Chondrocyte (in vitro differentiated cells): ENCODE data around the gene LIN52. TPM values are rescaled to one million over a fixed set of nuclear protein-coding genes. Genes with fewer than 3 reads are reported as not detected.

Experiments
- DNase-seq: peaks from one replicate; pipeline ENCODE4 v3.0.0; 2021; ENCODE audit warnings: mixed read lengths, low spot score
- H3K27ac Mint-ChIP-seq: one replicate; pipeline ENCODE4 v1.8.0; 2021; ENCODE audit warnings: mild to moderate bottlenecking, moderate library complexity, mixed read lengths; ENCODE audit not compliant: unreplicated experiment
- H3K27me3 Mint-ChIP-seq: 2 replicates; pipeline ENCODE4 v1.8.0; 2021; ENCODE audit warnings: low read depth, mixed read lengths
- H3K36me3 Mint-ChIP-seq: 2 replicates; pipeline ENCODE4 v1.8.0; 2021; ENCODE audit warnings: low read depth, mixed read lengths
- H3K4me1 Mint-ChIP-seq: 2 replicates; pipeline ENCODE4 v1.8.0; 2021; ENCODE audit warnings: low read depth, mild to moderate bottlenecking, mixed read lengths
- H3K4me3 Mint-ChIP-seq: one replicate; pipeline ENCODE4 v1.8.0; 2021; ENCODE audit warnings: mild to moderate bottlenecking, moderate library complexity, mixed read lengths; ENCODE audit not compliant: unreplicated experiment
- H3K9me3 Mint-ChIP-seq: 2 replicates; pipeline ENCODE4 v1.8.0; 2021; ENCODE audit warnings: low read depth, mixed read lengths
- CTCF ChIP-seq: fragments of 200-600 bp; sonication (generic); IDR thresholded peaks from 2 replicates; pipeline ENCODE4 v1.5.0; 2021; ENCODE audit warnings: antibody characterized with exemption, mild to moderate bottlenecking, moderate library complexity
- total RNA-seq: library from RNA; stranded (reverse); gene quantifications from 3 replicates; pipeline ENCODE4 v1.2.1, GENCODE V29; 2021

The LIN52 gene
- total RNA-seq, 1 donor from 2014 or later: 6.6 TPM

GRCh38 chr14:74141703-74142102 is 56.9 kb downstream of the LIN52 start:
- Mint-ChIP-seq H3K9me3 (no peaks in the 10 kb centered on the region), H3K27me3 (no peaks in the 10 kb centered on the region), H3K36me3 (peaks cover 3% of the 10 kb centered on the region), H3K27ac (no peak overlapping the region), H3K4me3 (no peak overlapping the region), H3K4me1 (peaks cover 7% of the 10 kb centered on the region)
- no peak for DNase-seq
- no peak for TF ChIP-seq CTCF

GRCh38 chr14:74142523-74142922 is 57.8 kb downstream of the LIN52 start:
- DNase-seq: no peak
- Mint-ChIP-seq H3K4me1 (peaks cover 7% of the 10 kb centered on the region), H3K9me3 (no peaks in the 10 kb centered on the region), H3K4me3 (no peak overlapping the region), H3K27ac (no peak overlapping the region), H3K27me3 (no peaks in the 10 kb centered on the region), H3K36me3 (peaks cover 3% of the 10 kb centered on the region)
- TF ChIP-seq CTCF: no peak

- Mint-ChIP-seq H3K9me3 (no peaks in the 10 kb centered on the region), H3K4me1 (peaks cover 7% of the 10 kb centered on the region), H3K36me3 (peaks cover 3% of the 10 kb centered on the region), H3K27me3 (no peaks in the 10 kb centered on the region), H3K4me3 (no peak overlapping the region), H3K27ac (no peak overlapping the region)
- TF ChIP-seq CTCF: no peak
- DNase-seq: no peak
Observed at GRCh38 chr14:74144789-74145188, 60.0 kb downstream of the LIN52 start.

GRCh38 chr14:74147571-74147970 is 62.8 kb downstream of the LIN52 start:
- Mint-ChIP-seq H3K27ac (no peak overlapping the region), H3K9me3 (no peaks in the 10 kb centered on the region), H3K4me3 (no peak overlapping the region), H3K4me1 (peaks cover 4% of the 10 kb centered on the region), H3K36me3 (peaks cover 3% of the 10 kb centered on the region), H3K27me3 (no peaks in the 10 kb centered on the region)
- no peak for TF ChIP-seq CTCF
- DNase-seq: no peak

- TF ChIP-seq CTCF: no peak
- Mint-ChIP-seq H3K4me3 (no peak overlapping the region), H3K36me3 (peaks cover 2% of the 10 kb centered on the region), H3K9me3 (no peaks in the 10 kb centered on the region), H3K27ac (no peak overlapping the region), H3K27me3 (no peaks in the 10 kb centered on the region), H3K4me1 (peaks cover 4% of the 10 kb centered on the region)
- no peak for DNase-seq
Observed at GRCh38 chr14:74148705-74149104, 63.9 kb downstream of the LIN52 start.
